Tibial nerve (tissue), 4 donors: ENCODE measurements around the gene BTG2. TPM values are rescaled to one million over a fixed set of nuclear protein-coding genes. Genes with fewer than 3 reads are reported as not detected.

Experiments
- DNase-seq, 2 donors: peaks; one replicate each; pipeline ENCODE4 v3.0.0-alpha.2; 2019; ENCODE audit warnings: low spot score in 2 of 2
- H3K27ac ChIP-seq, 4 donors: fragments of 200-600 bp; sonication (generic) in 3 of 4; one replicate each; pipeline ENCODE4 v1.5.1; 2017 to 2019; ENCODE audit warnings: mild to moderate bottlenecking in 1 of 4
- H3K27me3 ChIP-seq, 2 donors: fragments of 200-600 bp; sonication (generic) in 1 of 2; one replicate each; pipeline versions ENCODE4 v1.5.1 to v1.6.0; 2017 to 2019
- H3K36me3 ChIP-seq, 3 donors: fragments of 200-600 bp; sonication (generic); one replicate each; pipeline ENCODE4 v1.5.1; 2018 to 2019
- H3K4me1 ChIP-seq, 4 donors: fragments of 200-600 bp; sonication (generic) in 3 of 4; one replicate each; pipeline ENCODE4 v1.5.1; 2017 to 2019
- H3K4me3 ChIP-seq, 4 donors: fragments of 200-600 bp; sonication (generic) in 3 of 4; one replicate each; pipeline ENCODE4 v1.5.1; 2017 to 2019; ENCODE audit warnings: mild to moderate bottlenecking in 1 of 4, moderate library complexity in 1 of 4
- H3K9me3 ChIP-seq, 4 donors: fragments of 200-600 bp; sonication (generic) in 3 of 4; one replicate each; pipeline ENCODE4 v1.5.1; 2017 to 2019
- CTCF ChIP-seq, 5 experiments: fragments of 200-600 bp in 3 of 5; fragments of 450-650 bp in 2 of 5; sonication (generic) in 3 of 5; IDR thresholded peaks; one replicate each; pipeline ENCODE4 v1.5.1; 2016 to 2019; ENCODE audit warnings: antibody characterized with exemption in 5 of 5, mild to moderate bottlenecking in 3 of 5, moderate library complexity in 2 of 5
- EP300 ChIP-seq, 2 donors: sonication (generic); formaldehyde crosslinking; IDR thresholded peaks; one replicate each; pipeline ENCODE4 v1.6.1; 2017; ENCODE audit warnings: antibody characterized with exemption in 2 of 2, mild to moderate bottlenecking in 1 of 2
- POLR2A ChIP-seq, 2 donors: fragments of 450-650 bp; IDR thresholded peaks; one replicate each; pipeline ENCODE4 v1.6.1; 2017; ENCODE audit warnings: antibody characterized with exemption in 2 of 2, mild to moderate bottlenecking in 2 of 2, moderate library complexity in 2 of 2
- whole genome bisulfite sequencing, 2 donors: methylation state at CpG; one replicate each; pipeline ENCODE4 v1.1.5; 2018; 5-methylcytosine and 5-hydroxymethylcytosine counted together
- total RNA-seq, 4 donors: library from RNA; depleted of rRNA; stranded (reverse); fragments of >200 nt; gene quantifications; one replicate each; pipeline ENCODE4 v1.1.0, GENCODE V29; 2016

Gene BTG2
- total RNA-seq, 4 donors from 2014 or later, result 153 to 208 (median 177) TPM

- no peak overlapping the region for H3K4me3 ChIP-seq
- DNase-seq, result peak in 1 of 2 donors; percentile 83
- H3K27me3 ChIP-seq, result no peaks in the 10 kb centered on the region
- no peak overlapping the region for H3K27ac ChIP-seq
- H3K36me3 ChIP-seq, result no peaks in the 10 kb centered on the region
- TF ChIP-seq EP300 (IDR thresholded peaks at IDR 0.05), result no peak
- no peak for TF ChIP-seq POLR2A (IDR thresholded peaks at IDR 0.05)
- no peak for TF ChIP-seq CTCF (IDR thresholded peaks at IDR 0.05)
- 38 to 40% methylated on average over 8 of the region's 8 CpGs for WGBS, 2 donors
- H3K4me1 ChIP-seq, result peaks cover 0 to 67% (median 37%) of the 10 kb centered on the region in 4 donors
- H3K9me3 ChIP-seq, result no peaks in the 10 kb centered on the region
These were observed 34.1 kb upstream of the BTG2 start for GRCh38 chr1:203271018-203271743.

GRCh38 chr1:203271962-203272632, 33.2 kb upstream of the BTG2 start:
- Histone ChIP-seq H3K27me3 (no peaks in the 10 kb centered on the region), H3K4me1 (peaks cover 0 to 76% (median 42%) of the 10 kb centered on the region in 4 donors), H3K36me3 (no peaks in the 10 kb centered on the region), H3K27ac (peak overlapping the region in 1 of 4 donors; percentile 95), H3K4me3 (no peak overlapping the region), H3K9me3 (no peaks in the 10 kb centered on the region)
- TF ChIP-seq EP300 (IDR thresholded peaks at IDR 0.05) (no peak), CTCF (IDR thresholded peaks at IDR 0.05) (no peak), POLR2A (IDR thresholded peaks at IDR 0.05) (no peak)
- DNase-seq, result no peak
- 50 to 54% methylated on average over 6 of the region's 6 CpGs for WGBS, 2 donors

DNA sequence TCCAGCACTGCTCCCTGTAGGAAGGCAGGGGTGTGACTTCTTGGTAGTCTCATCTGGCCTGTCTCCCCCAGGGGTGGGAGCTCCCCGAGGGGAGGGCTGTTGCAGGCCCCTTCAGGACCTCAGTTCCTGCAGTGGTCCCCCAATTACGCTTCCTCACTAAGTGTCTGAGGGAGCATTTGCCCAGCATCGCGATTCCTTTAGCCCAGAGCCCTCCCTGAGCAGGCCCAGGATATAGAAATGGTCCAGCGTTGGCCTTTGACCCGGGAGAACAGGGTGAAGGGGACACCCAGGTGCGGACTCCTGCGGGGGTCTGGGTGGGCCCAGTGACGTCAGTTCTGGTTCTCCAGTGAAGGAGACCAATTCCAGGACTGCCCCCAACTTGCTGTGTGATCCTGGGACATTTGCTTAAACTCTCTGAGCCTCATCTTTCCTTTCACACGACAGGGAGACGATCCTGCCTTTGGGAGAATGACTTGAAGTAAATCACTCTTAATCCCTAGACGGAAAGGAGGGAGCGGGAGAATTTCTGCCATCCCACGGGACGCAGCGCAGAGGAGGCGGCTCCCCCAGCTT, 32.6 kb upstream of the BTG2 start:
- DNase-seq, result no peak
- H3K4me1 ChIP-seq, result peaks cover 0 to 80% (median 46%) of the 10 kb centered on the region in 4 donors
- TF ChIP-seq CTCF (IDR thresholded peaks at IDR 0.05), result no peak
- TF ChIP-seq EP300 (IDR thresholded peaks at IDR 0.05), result no peak
- no peak for TF ChIP-seq POLR2A (IDR thresholded peaks at IDR 0.05)
- no peaks in the 10 kb centered on the region for H3K27me3 ChIP-seq
- peak overlapping the region in 3 of 4 donors; percentile 30 to 95 (median 79) for H3K27ac ChIP-seq
- H3K4me3 ChIP-seq, result peak overlapping the region in 2 of 4 donors; percentile 33 to 37
- H3K36me3 ChIP-seq, result no peaks in the 10 kb centered on the region
- no peaks in the 10 kb centered on the region for H3K9me3 ChIP-seq
- 26 to 33% methylated on average over 17 of the region's 17 CpGs for WGBS, 2 donors

- H3K9me3 ChIP-seq, result no peaks in the 10 kb centered on the region
- H3K27me3 ChIP-seq, result no peaks in the 10 kb centered on the region
- WGBS, 2 donors, result 15% methylated on average over 24 to 31 of the region's 32 CpGs
- DNase-seq, result peak; percentile 86 to 90
- peak overlapping the region; percentile 79 to 98 (median 88) for H3K27ac ChIP-seq
- TF ChIP-seq CTCF (IDR thresholded peaks at IDR 0.05), result peak; percentile 92 to 100 (median 96)
- peak; percentile 76 to 84 for TF ChIP-seq EP300 (IDR thresholded peaks at IDR 0.05)
- TF ChIP-seq POLR2A (IDR thresholded peaks at IDR 0.05), result no peak
- no peaks in the 10 kb centered on the region for H3K36me3 ChIP-seq
- peaks cover 0 to 83% (median 51%) of the 10 kb centered on the region in 4 donors for H3K4me1 ChIP-seq
- H3K4me3 ChIP-seq, result peak overlapping the region in 2 of 4 donors; percentile 33 to 37
These were observed 32.0 kb upstream of the BTG2 start for GRCh38 chr1:203273206-203273868.
